Lung (tissue), 12 donors: Measurements from ENCODE around the gene CNTNAP2. TPM values are rescaled to one million over a fixed set of nuclear protein-coding genes. Genes with fewer than 3 reads are reported as not detected.

Experiments
- ATAC-seq: fragments of 200-7000 bp; cut with Tn5 transposase; one replicate; pipeline ENCODE4 v1.9.1; 2020; ENCODE audit warnings: moderate number of reproducible peaks; ENCODE audit not compliant: insufficient read depth, low FRiP score
- DNase-seq, 3 donors: peaks; one replicate each; pipeline ENCODE4 v3.0.0-alpha.2; 2013 to 2017
- H3K27ac ChIP-seq, 2 donors: one replicate each; pipeline ENCODE4 v1.5.1; 2013; ENCODE audit warnings: mild to moderate bottlenecking in 2 of 2, moderate library complexity in 2 of 2, control low read depth in 1 of 2, inconsistent platforms in 1 of 2, low read depth in 1 of 2, low read length in 1 of 2
- H3K27me3 ChIP-seq, 3 donors: one replicate each; pipeline ENCODE4 v1.5.1; 2013; ENCODE audit warnings: low read length in 2 of 3; ENCODE audit not compliant: control insufficient read depth in 3 of 3, insufficient read depth in 3 of 3
- H3K36me3 ChIP-seq, 4 donors: one replicate each; pipeline ENCODE4 v1.5.1; 2013; ENCODE audit warnings: low read length in 4 of 4, mild to moderate bottlenecking in 1 of 4, moderate library complexity in 1 of 4; ENCODE audit not compliant: control insufficient read depth in 4 of 4, insufficient read depth in 4 of 4
- H3K4me1 ChIP-seq, 5 donors: one replicate each; pipeline ENCODE4 v1.5.1; 2013; ENCODE audit warnings: low read length in 5 of 5, mild to moderate bottlenecking in 2 of 5, moderate library complexity in 1 of 5; ENCODE audit not compliant: control insufficient read depth in 5 of 5, insufficient read depth in 5 of 5
- H3K4me3 ChIP-seq: one replicate; pipeline ENCODE4 v1.5.1; 2013; ENCODE audit warnings: mild to moderate bottlenecking, control low read depth, moderate library complexity
- H3K9ac ChIP-seq, 2 donors: one replicate each; pipeline ENCODE4 v1.5.1; 2013; ENCODE audit warnings: low read length in 2 of 2, control low read depth in 1 of 2; ENCODE audit not compliant: insufficient read depth in 1 of 2
- H3K9me3 ChIP-seq, 4 donors: one replicate each; pipeline ENCODE4 v1.5.1; 2013; ENCODE audit warnings: low read length in 3 of 4, mild to moderate bottlenecking in 1 of 4, moderate library complexity in 1 of 4; ENCODE audit not compliant: control insufficient read depth in 4 of 4, insufficient read depth in 3 of 4
- WGBS, 2 donors: extraction: QIAGEN DNeasy Blood & Tissue Kit; methylation state at CpG; one replicate each; pipeline ENCODE4 v1.1.7; 2013; 5-methylcytosine and 5-hydroxymethylcytosine counted together
- polyA plus RNA-seq, 2 donors: library from polyadenylated mRNA; stranded (reverse); fragments of 200-250 nt; gene quantifications; one replicate each; pipeline ENCODE4 v1.2.1, GENCODE V29; 2013
- total RNA-seq, 2 donors: library from RNA; depleted of rRNA in 1 of 2; stranded (reverse); fragments of >200 nt in 1 of 2; gene quantifications; one replicate each; pipeline ENCODE4 v1.2.1, GENCODE V29; 2014 to 2021
- TF ChIP-seq, protein P1 (sequence below): IDR thresholded peaks from 2 replicates; pipeline ENCODE4 v1.5.1; 2012; ENCODE audit warnings: mild to moderate bottlenecking; ENCODE audit errors: control extremely low read depth, extremely low read depth
- donor health status: control.
- donor health status: control.
- donor health status: Bipolar disorder and iron deficiency.
- donor health status: healthy.
- donor health status: DM: yes; HTN: yes; CAD: no.

Gene CNTNAP2
- total and polyA plus RNA-seq, 4 donors: 0.18 to 45.3 (median 0.52) TPM

DNA sequence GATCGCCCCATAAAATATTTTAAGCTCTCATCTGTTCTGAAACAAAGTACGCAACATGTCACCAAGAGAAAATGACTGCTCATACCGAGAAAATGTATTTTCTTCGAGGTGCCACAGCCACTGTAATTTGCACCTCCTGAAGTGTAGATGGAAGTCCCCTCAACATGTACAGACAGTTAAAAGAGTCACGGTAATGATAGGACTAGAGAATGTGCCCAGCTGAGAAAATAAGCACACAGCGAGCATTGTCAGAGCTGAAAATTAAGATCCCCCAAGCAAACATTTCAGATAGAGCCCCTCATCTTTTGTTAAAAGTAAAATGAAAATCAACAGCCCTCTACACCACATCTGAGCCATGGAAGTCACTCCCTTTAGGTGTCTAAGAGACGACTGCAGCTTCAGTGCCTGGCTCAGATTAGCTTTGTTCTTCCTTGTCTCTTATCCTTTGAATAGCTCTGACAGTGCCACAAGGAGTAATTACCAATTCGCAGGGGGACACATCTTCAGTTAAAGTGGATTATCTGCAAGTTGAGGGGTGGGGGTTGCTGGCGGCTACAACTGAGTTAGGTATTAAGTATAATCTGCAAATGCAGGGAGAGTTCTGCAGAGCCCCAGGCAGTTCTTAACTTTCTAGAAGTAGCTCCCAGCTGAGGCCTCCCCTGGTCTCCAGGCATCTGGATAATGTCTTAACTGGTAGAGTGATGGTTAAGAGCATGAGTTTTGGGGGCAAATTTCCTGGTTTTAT is 2251.3 kb downstream of the CNTNAP2 start:
- DNase-seq: no peak
- WGBS, 2 donors: 89 to 95% methylated on average over 9 of the region's 9 CpGs
- H3K9me3 ChIP-seq: no peaks in the 10 kb centered on the region

DNA sequence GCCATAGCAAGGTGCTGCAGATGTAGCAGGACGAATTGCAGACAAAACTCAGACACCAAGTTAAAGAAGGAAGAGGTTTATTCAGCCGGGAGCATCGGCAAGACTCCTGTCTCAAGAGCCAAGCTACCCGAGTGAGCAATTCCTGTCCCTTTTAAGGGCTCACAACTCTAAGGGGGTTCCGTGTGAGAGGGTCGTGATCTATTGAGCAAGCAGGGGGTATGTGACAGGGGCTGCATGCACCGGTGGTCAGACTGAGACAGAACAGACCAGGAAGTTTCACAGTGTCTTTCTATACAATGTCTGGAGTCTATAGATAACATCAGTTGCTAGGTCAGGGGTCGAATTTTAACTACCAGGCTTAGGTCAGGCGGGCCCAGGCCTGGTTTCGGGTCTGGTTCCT is 2252.0 kb downstream of the CNTNAP2 start:
- no peak for ATAC-seq
- Histone ChIP-seq H3K27ac (no peak overlapping the region), H3K4me1 (no peaks in the 10 kb centered on the region), H3K9ac (no peak overlapping the region), H3K27me3 (no peaks in the 10 kb centered on the region), H3K4me3 (no peak overlapping the region), H3K9me3 (no peaks in the 10 kb centered on the region), H3K36me3 (no peaks in the 10 kb centered on the region)
- TF ChIP-seq, protein P1, sequence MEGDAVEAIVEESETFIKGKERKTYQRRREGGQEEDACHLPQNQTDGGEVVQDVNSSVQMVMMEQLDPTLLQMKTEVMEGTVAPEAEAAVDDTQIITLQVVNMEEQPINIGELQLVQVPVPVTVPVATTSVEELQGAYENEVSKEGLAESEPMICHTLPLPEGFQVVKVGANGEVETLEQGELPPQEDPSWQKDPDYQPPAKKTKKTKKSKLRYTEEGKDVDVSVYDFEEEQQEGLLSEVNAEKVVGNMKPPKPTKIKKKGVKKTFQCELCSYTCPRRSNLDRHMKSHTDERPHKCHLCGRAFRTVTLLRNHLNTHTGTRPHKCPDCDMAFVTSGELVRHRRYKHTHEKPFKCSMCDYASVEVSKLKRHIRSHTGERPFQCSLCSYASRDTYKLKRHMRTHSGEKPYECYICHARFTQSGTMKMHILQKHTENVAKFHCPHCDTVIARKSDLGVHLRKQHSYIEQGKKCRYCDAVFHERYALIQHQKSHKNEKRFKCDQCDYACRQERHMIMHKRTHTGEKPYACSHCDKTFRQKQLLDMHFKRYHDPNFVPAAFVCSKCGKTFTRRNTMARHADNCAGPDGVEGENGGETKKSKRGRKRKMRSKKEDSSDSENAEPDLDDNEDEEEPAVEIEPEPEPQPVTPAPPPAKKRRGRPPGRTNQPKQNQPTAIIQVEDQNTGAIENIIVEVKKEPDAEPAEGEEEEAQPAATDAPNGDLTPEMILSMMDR: no peak
- whole genome bisulfite sequencing, 2 donors: 87 to 96% methylated on average over 10 of the region's 10 CpGs
- no peak for DNase-seq

More for the DNA sequence above, 2251.3 kb downstream of the CNTNAP2 start:
- Histone ChIP-seq H3K4me3 (no peak overlapping the region), H3K27ac (no peak overlapping the region), H3K9ac (no peak overlapping the region), H3K36me3 (no peaks in the 10 kb centered on the region), H3K4me1 (no peaks in the 10 kb centered on the region), H3K27me3 (no peaks in the 10 kb centered on the region)
- no peak for ATAC-seq
- TF ChIP-seq, protein P1: no peak

DNA sequence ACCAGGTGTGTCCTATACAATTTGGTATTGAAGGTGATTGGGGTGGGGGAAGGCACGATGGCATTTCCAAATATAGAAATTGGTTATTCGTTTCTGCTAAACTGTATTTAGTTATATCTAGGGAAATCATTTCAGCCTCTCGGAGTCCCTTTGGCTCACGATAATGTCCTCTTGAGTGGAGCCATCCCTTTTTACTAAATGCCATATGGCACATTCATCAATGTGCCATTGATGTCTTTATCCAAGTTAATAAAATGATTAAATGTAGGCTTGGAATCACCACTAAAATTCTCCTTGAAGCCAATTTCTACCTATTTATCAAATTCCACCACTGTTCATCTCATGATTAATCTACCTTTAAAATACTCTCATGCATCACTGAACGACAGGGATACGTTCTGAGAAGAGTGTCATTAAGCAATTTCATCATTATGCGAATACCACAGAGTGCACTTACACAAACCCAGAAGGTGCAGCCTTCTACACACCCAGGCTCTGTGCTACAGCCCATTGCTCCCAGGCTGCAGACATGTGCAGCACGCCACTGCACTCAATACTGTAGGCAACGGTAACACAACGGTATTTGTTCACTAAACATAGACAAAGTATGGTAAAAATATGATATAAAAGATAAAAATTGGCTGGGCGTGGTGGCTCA is 2254.8 kb downstream of the CNTNAP2 start:
- TF ChIP-seq, protein P1: no peak
- no peaks in the 10 kb centered on the region for H3K9me3 ChIP-seq
- ATAC-seq: no peak
- H3K27ac ChIP-seq: no peak overlapping the region
- DNase-seq: no peak
- H3K9ac ChIP-seq: no peak overlapping the region
- H3K4me1 ChIP-seq: no peaks in the 10 kb centered on the region
- H3K36me3 ChIP-seq: no peaks in the 10 kb centered on the region
- 88 to 95% methylated on average over 11 of the region's 11 CpGs for WGBS, 2 donors
- H3K27me3 ChIP-seq: no peaks in the 10 kb centered on the region
- no peak overlapping the region for H3K4me3 ChIP-seq
